ENCODE results near the gene FAAP100. TPM values are rescaled to one million over a fixed set of nuclear protein-coding genes. Genes with fewer than 3 reads are reported as not detected.
A peak's percentile ranks its signal among the peaks of the same experiment; 100 is the strongest.

FAAP100 gene, protein sequence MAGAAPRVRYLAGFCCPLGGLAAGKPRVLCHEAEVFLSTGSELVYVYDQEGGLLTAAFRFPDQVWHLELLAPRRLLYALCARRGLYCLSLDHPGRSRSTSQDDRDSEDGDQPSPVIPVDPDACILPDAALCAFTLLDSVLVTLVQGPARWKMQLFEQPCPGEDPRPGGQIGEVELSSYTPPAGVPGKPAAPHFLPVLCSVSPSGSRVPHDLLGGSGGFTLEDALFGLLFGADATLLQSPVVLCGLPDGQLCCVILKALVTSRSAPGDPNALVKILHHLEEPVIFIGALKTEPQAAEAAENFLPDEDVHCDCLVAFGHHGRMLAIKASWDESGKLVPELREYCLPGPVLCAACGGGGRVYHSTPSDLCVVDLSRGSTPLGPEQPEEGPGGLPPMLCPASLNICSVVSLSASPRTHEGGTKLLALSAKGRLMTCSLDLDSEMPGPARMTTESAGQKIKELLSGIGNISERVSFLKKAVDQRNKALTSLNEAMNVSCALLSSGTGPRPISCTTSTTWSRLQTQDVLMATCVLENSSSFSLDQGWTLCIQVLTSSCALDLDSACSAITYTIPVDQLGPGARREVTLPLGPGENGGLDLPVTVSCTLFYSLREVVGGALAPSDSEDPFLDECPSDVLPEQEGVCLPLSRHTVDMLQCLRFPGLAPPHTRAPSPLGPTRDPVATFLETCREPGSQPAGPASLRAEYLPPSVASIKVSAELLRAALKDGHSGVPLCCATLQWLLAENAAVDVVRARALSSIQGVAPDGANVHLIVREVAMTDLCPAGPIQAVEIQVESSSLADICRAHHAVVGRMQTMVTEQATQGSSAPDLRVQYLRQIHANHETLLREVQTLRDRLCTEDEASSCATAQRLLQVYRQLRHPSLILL
- 10 to 100 TPM; 27.8 to 50.4 TPM for total RNA-seq

DNA sequence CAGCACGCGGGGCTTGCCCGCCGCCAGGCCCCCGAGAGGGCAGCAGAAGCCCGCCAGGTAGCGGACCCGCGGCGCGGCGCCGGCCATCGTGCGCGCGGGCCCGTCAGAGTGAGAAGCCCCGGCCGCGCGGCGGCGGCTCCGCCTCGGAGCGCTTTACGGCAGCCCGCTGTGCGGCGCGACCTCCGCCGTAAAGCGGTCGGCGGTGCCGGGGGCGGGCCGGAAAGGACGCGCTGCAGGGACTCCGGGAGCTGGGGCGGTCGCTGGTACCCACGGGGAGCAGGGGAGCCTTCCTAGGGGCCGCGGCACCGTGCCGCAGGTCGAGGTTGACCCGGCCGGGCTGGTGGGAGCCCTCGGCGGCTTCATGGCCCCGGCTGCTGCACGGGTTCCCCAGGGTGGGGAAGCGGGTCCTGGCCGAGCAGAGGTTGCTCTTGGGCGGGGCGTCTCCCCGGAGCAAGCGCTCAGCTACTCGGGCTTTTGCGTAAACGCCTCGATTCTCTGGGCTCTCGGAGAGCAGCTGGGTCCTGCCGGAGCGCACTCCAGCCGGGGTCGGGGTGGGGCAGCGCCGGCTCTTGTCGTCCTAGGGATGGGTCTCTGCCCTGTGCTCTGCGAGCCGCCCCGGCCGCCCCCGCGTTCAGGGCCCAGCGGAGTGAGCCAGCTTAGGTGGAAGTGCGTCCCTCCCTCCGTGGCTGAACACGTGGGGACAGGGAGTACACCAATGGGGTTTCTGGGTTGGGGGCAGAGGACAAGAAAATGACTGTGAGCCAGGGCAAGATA is at the start of gene FAAP100:
Gene FAAP100, minus strand, starts transcription at position 110 of the 774 bp plus-strand sequence. Its CDS starts 23 bp downstream, at position 87.
- intact Hi-C loops (cut with DNase I): no loop called here
- no peaks in the 10 kb centered on the region for H3K9me3 ChIP-seq
- H3K27ac ChIP-seq: peak within 1 kb of the TSS; percentile 47 to 86 (median 72)
- TF ChIP-seq POLR2A (IDR thresholded peaks at IDR 0.05): peak in 2 of 3 donors; percentile 7 to 79
- TF ChIP-seq, protein P1, sequence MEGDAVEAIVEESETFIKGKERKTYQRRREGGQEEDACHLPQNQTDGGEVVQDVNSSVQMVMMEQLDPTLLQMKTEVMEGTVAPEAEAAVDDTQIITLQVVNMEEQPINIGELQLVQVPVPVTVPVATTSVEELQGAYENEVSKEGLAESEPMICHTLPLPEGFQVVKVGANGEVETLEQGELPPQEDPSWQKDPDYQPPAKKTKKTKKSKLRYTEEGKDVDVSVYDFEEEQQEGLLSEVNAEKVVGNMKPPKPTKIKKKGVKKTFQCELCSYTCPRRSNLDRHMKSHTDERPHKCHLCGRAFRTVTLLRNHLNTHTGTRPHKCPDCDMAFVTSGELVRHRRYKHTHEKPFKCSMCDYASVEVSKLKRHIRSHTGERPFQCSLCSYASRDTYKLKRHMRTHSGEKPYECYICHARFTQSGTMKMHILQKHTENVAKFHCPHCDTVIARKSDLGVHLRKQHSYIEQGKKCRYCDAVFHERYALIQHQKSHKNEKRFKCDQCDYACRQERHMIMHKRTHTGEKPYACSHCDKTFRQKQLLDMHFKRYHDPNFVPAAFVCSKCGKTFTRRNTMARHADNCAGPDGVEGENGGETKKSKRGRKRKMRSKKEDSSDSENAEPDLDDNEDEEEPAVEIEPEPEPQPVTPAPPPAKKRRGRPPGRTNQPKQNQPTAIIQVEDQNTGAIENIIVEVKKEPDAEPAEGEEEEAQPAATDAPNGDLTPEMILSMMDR (IDR thresholded peaks at IDR 0.05): peak in 1 of 7 experiments; percentile 15
- 0 to 1% methylated on average over 4 to 84 of the region's 85 CpGs for WGBS, 2 donors
- peaks cover 0 to 5% of the 10 kb centered on the region in 2 donors for H3K36me3 ChIP-seq (replicated peaks in 1 of 2; ENCODE audit: insufficient read depth in 1 of 2, low read depth in 2 of 2)
- DNase-seq (peak; percentile 78 to 83 (median 80)), ATAC-seq (peak; percentile 86)
- no peaks in the 10 kb centered on the region for H3K27me3 ChIP-seq
- H3K4me3 ChIP-seq: peak within 1 kb of the TSS; percentile 57 to 85
- H3K4me1 ChIP-seq: peaks cover 35% of the 10 kb centered on the region

DNA sequence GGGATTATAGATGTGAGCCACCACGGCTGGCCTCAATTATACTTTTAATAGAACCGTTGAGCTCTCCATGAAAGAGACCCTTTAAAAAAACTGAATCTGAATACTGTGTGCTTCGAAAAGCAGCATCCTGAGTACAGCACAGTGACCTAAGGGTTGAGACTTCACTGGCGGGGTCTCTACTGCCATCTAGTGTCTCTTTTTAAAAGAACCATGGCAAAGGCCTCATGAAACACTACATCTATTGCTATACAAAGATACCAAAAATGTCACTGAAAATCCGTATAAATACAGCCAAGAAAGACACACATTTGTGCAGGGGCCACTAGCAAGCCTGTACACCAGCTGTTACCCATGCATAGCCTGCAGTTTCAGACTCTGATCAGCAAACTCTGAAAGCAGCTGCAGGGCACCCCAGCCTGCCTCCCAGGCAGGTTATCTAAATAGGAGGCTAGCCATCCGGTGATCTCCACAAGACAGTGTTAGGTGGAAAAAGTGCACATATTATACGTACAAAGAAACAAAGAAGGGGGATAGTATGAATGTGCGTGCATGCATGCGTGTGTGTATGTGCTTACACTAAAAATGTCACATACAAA is 49.5 kb upstream of the FAAP100 start:
- Histone ChIP-seq H3K27me3 (no peaks in the 10 kb centered on the region), H3K9me3 (no peaks in the 10 kb centered on the region), H3K4me1 (no peaks in the 10 kb centered on the region), H3K27ac (no peak overlapping the region), H3K4me3 (no peak overlapping the region), H3K36me3 (replicated peaks in 1 of 2; ENCODE audit: insufficient read depth in 1 of 2, low read depth in 2 of 2) (peaks cover 0 to 30% of the 10 kb centered on the region in 2 donors)
- ATAC-seq (peak; percentile 92), DNase-seq (peak; percentile 44 to 66 (median 50))
- intact Hi-C loops (cut with DNase I): loop anchor here (5.0 kb wide), 1 partner anchor 354 kb away; no protein-coding TSS in a partner anchor
- TF ChIP-seq, protein P1 (IDR thresholded peaks at IDR 0.05): peak; percentile 67 to 85 (median 82)
- TF ChIP-seq POLR2A (IDR thresholded peaks at IDR 0.05): no peak
- 34 to 38% methylated on average over 9 of the region's 9 CpGs for WGBS, 2 donors

DNA sequence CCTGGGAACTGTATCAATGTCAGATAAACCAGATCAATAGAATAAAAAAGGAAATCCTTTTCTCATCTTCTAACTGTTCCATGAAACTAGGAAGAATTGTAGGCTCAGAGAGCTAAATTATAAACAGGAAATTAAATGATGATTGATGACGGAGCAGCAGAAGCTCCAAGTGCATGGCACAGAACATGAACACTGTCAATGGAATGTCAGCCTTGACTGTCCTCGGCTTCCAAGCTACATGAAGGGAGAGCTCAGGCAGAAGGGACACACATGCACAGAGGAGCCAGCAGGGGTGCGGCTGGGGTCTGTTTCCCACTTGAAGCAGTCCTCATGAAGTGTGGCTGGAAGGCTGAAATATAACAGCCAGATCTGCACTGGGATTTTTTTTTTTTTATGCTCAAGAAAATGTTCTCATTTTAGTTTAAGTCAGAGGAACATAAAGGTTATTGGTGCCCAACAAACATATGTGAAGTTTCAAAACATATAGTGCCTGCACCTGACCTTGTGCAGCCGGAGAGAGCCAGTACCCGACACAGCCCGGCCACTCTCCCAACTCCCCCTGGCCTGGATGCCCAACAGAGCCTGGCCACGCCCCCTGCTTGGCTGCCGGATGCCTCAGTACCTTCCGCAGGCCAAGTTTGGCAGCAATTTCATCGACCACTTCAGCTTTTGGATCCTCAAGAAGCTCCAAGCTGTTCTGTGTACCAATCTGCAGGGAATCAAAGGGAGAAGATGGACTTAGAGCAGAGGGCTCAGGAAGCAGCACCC is 47.8 kb upstream of the FAAP100 start:
- H3K9me3 ChIP-seq: no peaks in the 10 kb centered on the region
- TF ChIP-seq POLR2A (IDR thresholded peaks at IDR 0.05): no peak
- TF ChIP-seq, protein P1 (IDR thresholded peaks at IDR 0.05): no peak
- WGBS, 2 donors: 78 to 79% methylated on average over 9 to 10 of the region's 10 CpGs
- H3K27ac ChIP-seq: no peak overlapping the region
- H3K4me3 ChIP-seq: no peak overlapping the region
- intact Hi-C loops (cut with DNase I): loop anchor here (5.0 kb wide), 2 partner anchors 43 to 353 kb away; no protein-coding TSS in a partner anchor
- H3K4me1 ChIP-seq: no peaks in the 10 kb centered on the region
- no peak for DNase-seq
- ATAC-seq: no peak
- no peaks in the 10 kb centered on the region for H3K27me3 ChIP-seq
- peaks cover 0 to 33% of the 10 kb centered on the region in 2 donors for H3K36me3 ChIP-seq (replicated peaks in 1 of 2; ENCODE audit: insufficient read depth in 1 of 2, low read depth in 2 of 2)

Measured in body of pancreas (tissue), 4 donors.